Trophoblast cell (in vitro differentiated cells and primary cell): ENCODE measurements around the gene TTL.
A peak's percentile ranks its signal among the peaks of the same experiment; 100 is the strongest.
"Not testable (repeated sequence)": the region's sequence is repeated elsewhere in the genome, so short reads cannot be mapped to it uniquely, and the experiment has no call there.

Experiments
- DNase-seq, 2 donors: peaks; one replicate each; pipeline ENCODE4 v3.0.0-alpha.2; 2016
- H2AFZ ChIP-seq: 2 replicates; pipeline ENCODE4 v1.6.1; 2013; ENCODE audit warnings: low read length, moderate library complexity, mild to moderate bottlenecking; ENCODE audit not compliant: insufficient read depth, poor library complexity
- H2AK5ac ChIP-seq: 2 replicates; pipeline ENCODE4 v1.6.1; 2013; ENCODE audit warnings: mild to moderate bottlenecking, low read length
- H2BK120ac ChIP-seq: 2 replicates; pipeline ENCODE4 v1.6.1; 2013; ENCODE audit warnings: low read length, mild to moderate bottlenecking, moderate library complexity; ENCODE audit not compliant: insufficient read depth, poor library complexity
- H2BK12ac ChIP-seq: 2 replicates; pipeline ENCODE4 v1.6.1; 2013; ENCODE audit warnings: mild to moderate bottlenecking, low read length, moderate library complexity
- H2BK5ac ChIP-seq: 2 replicates; pipeline ENCODE4 v1.6.1; 2013; ENCODE audit warnings: low read length, low read depth, moderate library complexity, mild to moderate bottlenecking; ENCODE audit not compliant: poor library complexity
- H3K14ac ChIP-seq: 2 replicates; pipeline ENCODE4 v1.6.1; 2013; ENCODE audit warnings: mild to moderate bottlenecking, low read length
- H3K18ac ChIP-seq: 2 replicates; pipeline ENCODE4 v1.6.1; 2013; ENCODE audit warnings: mild to moderate bottlenecking, low read length
- H3K23ac ChIP-seq: 2 replicates; pipeline ENCODE4 v1.6.1; 2013; ENCODE audit warnings: low read length
- H3K27ac ChIP-seq: 2 replicates; pipeline ENCODE4 v1.5.1; 2013; ENCODE audit warnings: low read depth, mild to moderate bottlenecking, inconsistent platforms, low read length, moderate library complexity
- H3K27me3 ChIP-seq: 2 replicates; pipeline ENCODE4 v1.6.1; 2013; ENCODE audit warnings: inconsistent platforms, mild to moderate bottlenecking, low read length, moderate library complexity; ENCODE audit not compliant: insufficient read depth
- H3K36me3 ChIP-seq, 2 experiments: 1 replicate in 1 of 2; 2 replicates in 1 of 2; pipeline ENCODE4 v1.6.1; 2013; ENCODE audit warnings: low read length in 2 of 2, mild to moderate bottlenecking in 2 of 2, moderate library complexity in 1 of 2; ENCODE audit not compliant: insufficient read depth in 2 of 2, control insufficient read depth in 1 of 2
- H3K4ac ChIP-seq: 2 replicates; pipeline ENCODE4 v1.6.1; 2013; ENCODE audit warnings: low read depth, mild to moderate bottlenecking, low read length, moderate library complexity
- H3K4me1 ChIP-seq, 2 experiments: 1 replicate in 1 of 2; 2 replicates in 1 of 2; pipeline ENCODE4 v1.6.1; 2013; ENCODE audit warnings: low read length in 2 of 2, mild to moderate bottlenecking in 2 of 2, moderate library complexity in 1 of 2; ENCODE audit not compliant: insufficient read depth in 2 of 2, control insufficient read depth in 1 of 2
- H3K4me2 ChIP-seq: 2 replicates; pipeline ENCODE4 v1.6.1; 2013; ENCODE audit warnings: inconsistent platforms, mild to moderate bottlenecking, low read length, moderate library complexity
- H3K4me3 ChIP-seq: 2 replicates; pipeline ENCODE4 v1.5.1; 2013; ENCODE audit warnings: mild to moderate bottlenecking, low read depth, low read length, inconsistent platforms
- H3K79me1 ChIP-seq: one replicate; pipeline ENCODE4 v1.6.1; 2013; ENCODE audit warnings: low read length
- H3K79me2 ChIP-seq: 2 replicates; pipeline ENCODE4 v1.6.1; 2013; ENCODE audit warnings: low read length, mild to moderate bottlenecking; ENCODE audit not compliant: control insufficient read depth, insufficient read depth, poor library complexity
- H3K9ac ChIP-seq: 2 replicates; pipeline ENCODE4 v1.6.1; 2013; ENCODE audit warnings: mild to moderate bottlenecking, low read length
- H3K9me3 ChIP-seq: 2 replicates; pipeline ENCODE4 v1.6.1; 2013; ENCODE audit warnings: low read depth, mild to moderate bottlenecking, control low read depth, inconsistent platforms, low read length; ENCODE audit not compliant: insufficient read depth
- H4K12ac ChIP-seq: 2 replicates; pipeline ENCODE4 v1.6.1; 2013; ENCODE audit warnings: low read depth, mild to moderate bottlenecking, low read length, moderate library complexity
- H4K8ac ChIP-seq: 2 replicates; pipeline ENCODE4 v1.6.1; 2013; ENCODE audit warnings: low read depth, mild to moderate bottlenecking, low read length, moderate library complexity
- H4K91ac ChIP-seq: one replicate; pipeline ENCODE4 v1.6.1; 2013; ENCODE audit warnings: low read depth, mild to moderate bottlenecking, low read length, moderate library complexity
- WGBS: extraction: QIAGEN DNeasy Blood & Tissue Kit; methylation state at CpG from one replicate; pipeline ENCODE4 v1.1.7; 2013; ENCODE audit warnings: missing lambda C conversion rate; ENCODE audit not compliant: insufficient read length, insufficient coverage; ENCODE audit errors: extremely low coverage; 5-methylcytosine and 5-hydroxymethylcytosine counted together

TTL gene

GRCh38 chr2:112437405-112437831, 44.5 kb upstream of the TTL start:
- not testable (repeated sequence) for H2BK12ac ChIP-seq, H3K18ac ChIP-seq, H2AFZ ChIP-seq, H3K14ac ChIP-seq, H4K8ac ChIP-seq, H3K36me3 ChIP-seq, H4K12ac ChIP-seq, H4K91ac ChIP-seq, H3K4ac ChIP-seq, H3K4me3 ChIP-seq, H3K23ac ChIP-seq, H2AK5ac ChIP-seq, H3K79me2 ChIP-seq, H3K4me1 ChIP-seq, H2BK120ac ChIP-seq, H3K9ac ChIP-seq, H3K9me3 ChIP-seq, H3K4me2 ChIP-seq, H3K79me1 ChIP-seq, H3K27me3 ChIP-seq, H3K27ac ChIP-seq, H2BK5ac ChIP-seq
- DNase-seq = peak in 1 of 2 donors; percentile 37
- WGBS = no CpG with 5 or more reads among the region's 16 CpGs

- WGBS = no CpG with 5 or more reads among the region's 6 CpGs
- not testable (repeated sequence) for H3K9ac ChIP-seq
These were observed 43.2 kb upstream of the TTL start for GRCh38 chr2:112438603-112439261.

DNA sequence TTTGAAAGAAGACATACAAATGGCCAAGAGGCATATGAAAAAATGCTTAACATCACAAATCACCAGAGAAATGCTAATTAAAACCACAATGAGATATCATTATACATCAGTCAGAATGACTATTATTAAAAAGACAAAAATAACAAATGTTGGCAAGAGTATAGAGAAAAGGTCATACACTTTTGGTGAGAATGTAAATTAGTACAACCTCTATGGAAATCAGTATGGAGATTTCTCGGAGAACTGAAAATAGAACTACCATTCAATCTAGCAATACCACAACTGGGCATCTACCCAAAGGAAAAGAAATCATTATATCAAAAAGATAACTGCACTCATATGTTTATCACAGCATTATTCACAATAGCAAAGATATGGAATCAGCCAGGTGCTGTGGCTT, 37.7 kb upstream of the TTL start:
- H3K4me3 ChIP-seq, H2BK12ac ChIP-seq, H3K36me3 ChIP-seq, H3K9ac ChIP-seq, H2AFZ ChIP-seq, H3K4me1 ChIP-seq, H3K14ac ChIP-seq, H3K4me2 ChIP-seq, H3K27me3 ChIP-seq, H3K23ac ChIP-seq, H3K9me3 ChIP-seq, H3K79me2 ChIP-seq, H2AK5ac ChIP-seq, H2BK120ac ChIP-seq, H3K27ac ChIP-seq, H4K8ac ChIP-seq, DNase-seq, H3K18ac ChIP-seq, H3K4ac ChIP-seq, H4K91ac ChIP-seq, H3K79me1 ChIP-seq, H4K12ac ChIP-seq, H2BK5ac ChIP-seq: not testable (repeated sequence)
- WGBS = no CpG with 5 or more reads among the region's 1 CpG

More at GRCh38 chr2:112438603-112439261, 43.2 kb upstream of the TTL start:
- H3K4me3 ChIP-seq, H3K79me2 ChIP-seq, H3K36me3 ChIP-seq, H3K27ac ChIP-seq, H2BK120ac ChIP-seq, H2BK5ac ChIP-seq, H2BK12ac ChIP-seq, H3K18ac ChIP-seq, H3K27me3 ChIP-seq, H4K91ac ChIP-seq, H3K4me2 ChIP-seq, H4K12ac ChIP-seq, H3K79me1 ChIP-seq, H3K23ac ChIP-seq, H4K8ac ChIP-seq, H3K14ac ChIP-seq, H2AK5ac ChIP-seq, H2AFZ ChIP-seq, H3K4me1 ChIP-seq, H3K4ac ChIP-seq, DNase-seq, H3K9me3 ChIP-seq: not testable (repeated sequence)

- no peaks in the 10 kb centered on the region for H3K9me3 ChIP-seq
These were observed 32.1 kb upstream of the TTL start for GRCh38 chr2:112449854-112450253.

More at GRCh38 chr2:112449854-112450253, 32.1 kb upstream of the TTL start:
- H3K4me3 ChIP-seq = no peak overlapping the region
- no peak overlapping the region for H3K23ac ChIP-seq
- no peaks in the 10 kb centered on the region for H3K4me1 ChIP-seq
- H3K4ac ChIP-seq = no peak overlapping the region
- H3K18ac ChIP-seq = no peak overlapping the region
- DNase-seq = no peak
- no peak overlapping the region for H2BK12ac ChIP-seq
- H3K9ac ChIP-seq = no peak overlapping the region
- H3K27ac ChIP-seq = no peak overlapping the region
- H4K12ac ChIP-seq = no peak overlapping the region
- H2BK120ac ChIP-seq = no peak overlapping the region
- H2BK5ac ChIP-seq = no peak overlapping the region
- H2AFZ ChIP-seq = no peak overlapping the region
- no peak overlapping the region for H4K8ac ChIP-seq
- H3K79me2 ChIP-seq = no peaks in the 10 kb centered on the region
- no peaks in the 10 kb centered on the region for H3K79me1 ChIP-seq
- H4K91ac ChIP-seq = no peak overlapping the region
- no CpG with 5 or more reads among the region's 4 CpGs for WGBS
- H2AK5ac ChIP-seq = no peak overlapping the region
- H3K4me2 ChIP-seq = no peak overlapping the region
- no peaks in the 10 kb centered on the region for H3K27me3 ChIP-seq
- no peaks in the 10 kb centered on the region for H3K36me3 ChIP-seq
- no peak overlapping the region for H3K14ac ChIP-seq
